22Rv1 (cell line): Measurements from ENCODE around the gene IWS1.

ENCODE experiments used
- CTCF ChIP-seq: fragments of 450-650 bp; IDR thresholded peaks from 2 replicates; pipeline ENCODE4 v1.5.1; 2017; ENCODE audit warnings: mild to moderate bottlenecking
- ZFX ChIP-seq: fragments of 450-650 bp; IDR thresholded peaks from 2 replicates; pipeline ENCODE4 v1.6.1; 2017; ENCODE audit warnings: antibody characterized with exemption, borderline replicate concordance

- TF ChIP-seq CTCF (no peak), ZFX (no peak)
These were observed 20.5 kb upstream of the IWS1 start for GRCh38 chr2:127546797-127547196.
